ENCODE data around the gene SEPTIN12.

DNA sequence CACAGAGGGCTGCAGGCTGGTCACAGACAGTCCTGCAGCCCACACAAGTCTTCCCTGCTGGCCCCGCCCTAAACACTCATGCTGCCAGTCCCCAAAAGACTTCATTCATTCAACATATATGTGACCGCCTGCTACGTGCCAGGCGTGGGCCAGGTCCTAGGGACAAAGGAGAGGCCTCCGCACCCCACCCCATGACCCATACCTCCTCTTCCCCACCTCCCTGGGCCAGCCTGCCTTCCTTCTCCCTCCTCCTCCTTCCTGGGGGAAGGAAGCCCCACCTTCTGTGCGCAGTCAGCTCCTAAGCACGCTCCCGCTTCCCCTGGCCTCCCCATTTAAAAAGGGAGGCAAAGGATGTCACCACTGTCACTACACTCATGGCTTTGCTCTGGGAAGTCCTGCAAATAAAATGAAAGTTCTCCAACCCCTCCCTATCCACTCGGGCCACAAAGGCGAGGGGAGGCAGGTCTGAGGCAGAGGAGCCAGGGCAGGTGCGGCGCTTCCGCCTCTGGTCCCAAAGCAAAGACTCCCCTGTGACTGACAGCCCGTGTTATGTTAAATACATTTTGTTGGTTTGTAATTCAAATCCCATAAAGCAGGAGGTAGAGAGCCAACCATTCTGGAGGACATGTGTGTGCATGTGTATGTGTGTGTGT lies 44.8 kb downstream of the SEPTIN12 start:
- TF ChIP-seq, protein P1, sequence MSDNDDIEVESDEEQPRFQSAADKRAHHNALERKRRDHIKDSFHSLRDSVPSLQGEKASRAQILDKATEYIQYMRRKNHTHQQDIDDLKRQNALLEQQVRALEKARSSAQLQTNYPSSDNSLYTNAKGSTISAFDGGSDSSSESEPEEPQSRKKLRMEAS (IDR thresholded peaks at IDR 0.05; ENCODE audit: low read depth, low read length) = no peak
- TF ChIP-seq CHD4 (IDR thresholded peaks at IDR 0.05) (no peak), POLR2A (IDR thresholded peaks at IDR 0.05; ENCODE audit: low read depth, low read length) (no peak), TARDBP (IDR thresholded peaks at IDR 0.05; ENCODE audit: borderline replicate concordance) (no peak)
- TF ChIP-seq, protein P2, sequence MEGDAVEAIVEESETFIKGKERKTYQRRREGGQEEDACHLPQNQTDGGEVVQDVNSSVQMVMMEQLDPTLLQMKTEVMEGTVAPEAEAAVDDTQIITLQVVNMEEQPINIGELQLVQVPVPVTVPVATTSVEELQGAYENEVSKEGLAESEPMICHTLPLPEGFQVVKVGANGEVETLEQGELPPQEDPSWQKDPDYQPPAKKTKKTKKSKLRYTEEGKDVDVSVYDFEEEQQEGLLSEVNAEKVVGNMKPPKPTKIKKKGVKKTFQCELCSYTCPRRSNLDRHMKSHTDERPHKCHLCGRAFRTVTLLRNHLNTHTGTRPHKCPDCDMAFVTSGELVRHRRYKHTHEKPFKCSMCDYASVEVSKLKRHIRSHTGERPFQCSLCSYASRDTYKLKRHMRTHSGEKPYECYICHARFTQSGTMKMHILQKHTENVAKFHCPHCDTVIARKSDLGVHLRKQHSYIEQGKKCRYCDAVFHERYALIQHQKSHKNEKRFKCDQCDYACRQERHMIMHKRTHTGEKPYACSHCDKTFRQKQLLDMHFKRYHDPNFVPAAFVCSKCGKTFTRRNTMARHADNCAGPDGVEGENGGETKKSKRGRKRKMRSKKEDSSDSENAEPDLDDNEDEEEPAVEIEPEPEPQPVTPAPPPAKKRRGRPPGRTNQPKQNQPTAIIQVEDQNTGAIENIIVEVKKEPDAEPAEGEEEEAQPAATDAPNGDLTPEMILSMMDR (IDR thresholded peaks at IDR 0.05 in 2 of 3, conservative IDR thresholded peaks at IDR 0.05 in 1 of 3; ENCODE audit: control insufficient read depth in 2 of 3, extremely low read depth in 1 of 3, insufficient read depth in 1 of 3, low read depth in 3 of 3, low read length in 3 of 3) = no peak
- TF ChIP-seq, protein P3, sequence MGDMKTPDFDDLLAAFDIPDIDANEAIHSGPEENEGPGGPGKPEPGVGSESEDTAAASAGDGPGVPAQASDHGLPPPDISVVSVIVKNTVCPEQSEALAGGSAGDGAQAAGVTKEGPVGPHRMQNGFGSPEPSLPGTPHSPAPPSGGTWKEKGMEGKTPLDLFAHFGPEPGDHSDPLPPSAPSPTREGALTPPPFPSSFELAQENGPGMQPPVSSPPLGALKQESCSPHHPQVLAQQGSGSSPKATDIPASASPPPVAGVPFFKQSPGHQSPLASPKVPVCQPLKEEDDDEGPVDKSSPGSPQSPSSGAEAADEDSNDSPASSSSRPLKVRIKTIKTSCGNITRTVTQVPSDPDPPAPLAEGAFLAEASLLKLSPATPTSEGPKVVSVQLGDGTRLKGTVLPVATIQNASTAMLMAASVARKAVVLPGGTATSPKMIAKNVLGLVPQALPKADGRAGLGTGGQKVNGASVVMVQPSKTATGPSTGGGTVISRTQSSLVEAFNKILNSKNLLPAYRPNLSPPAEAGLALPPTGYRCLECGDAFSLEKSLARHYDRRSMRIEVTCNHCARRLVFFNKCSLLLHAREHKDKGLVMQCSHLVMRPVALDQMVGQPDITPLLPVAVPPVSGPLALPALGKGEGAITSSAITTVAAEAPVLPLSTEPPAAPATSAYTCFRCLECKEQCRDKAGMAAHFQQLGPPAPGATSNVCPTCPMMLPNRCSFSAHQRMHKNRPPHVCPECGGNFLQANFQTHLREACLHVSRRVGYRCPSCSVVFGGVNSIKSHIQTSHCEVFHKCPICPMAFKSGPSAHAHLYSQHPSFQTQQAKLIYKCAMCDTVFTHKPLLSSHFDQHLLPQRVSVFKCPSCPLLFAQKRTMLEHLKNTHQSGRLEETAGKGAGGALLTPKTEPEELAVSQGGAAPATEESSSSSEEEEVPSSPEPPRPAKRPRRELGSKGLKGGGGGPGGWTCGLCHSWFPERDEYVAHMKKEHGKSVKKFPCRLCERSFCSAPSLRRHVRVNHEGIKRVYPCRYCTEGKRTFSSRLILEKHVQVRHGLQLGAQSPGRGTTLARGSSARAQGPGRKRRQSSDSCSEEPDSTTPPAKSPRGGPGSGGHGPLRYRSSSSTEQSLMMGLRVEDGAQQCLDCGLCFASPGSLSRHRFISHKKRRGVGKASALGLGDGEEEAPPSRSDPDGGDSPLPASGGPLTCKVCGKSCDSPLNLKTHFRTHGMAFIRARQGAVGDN (IDR thresholded peaks at IDR 0.05) = no peak
- TF ChIP-seq, protein P4, sequence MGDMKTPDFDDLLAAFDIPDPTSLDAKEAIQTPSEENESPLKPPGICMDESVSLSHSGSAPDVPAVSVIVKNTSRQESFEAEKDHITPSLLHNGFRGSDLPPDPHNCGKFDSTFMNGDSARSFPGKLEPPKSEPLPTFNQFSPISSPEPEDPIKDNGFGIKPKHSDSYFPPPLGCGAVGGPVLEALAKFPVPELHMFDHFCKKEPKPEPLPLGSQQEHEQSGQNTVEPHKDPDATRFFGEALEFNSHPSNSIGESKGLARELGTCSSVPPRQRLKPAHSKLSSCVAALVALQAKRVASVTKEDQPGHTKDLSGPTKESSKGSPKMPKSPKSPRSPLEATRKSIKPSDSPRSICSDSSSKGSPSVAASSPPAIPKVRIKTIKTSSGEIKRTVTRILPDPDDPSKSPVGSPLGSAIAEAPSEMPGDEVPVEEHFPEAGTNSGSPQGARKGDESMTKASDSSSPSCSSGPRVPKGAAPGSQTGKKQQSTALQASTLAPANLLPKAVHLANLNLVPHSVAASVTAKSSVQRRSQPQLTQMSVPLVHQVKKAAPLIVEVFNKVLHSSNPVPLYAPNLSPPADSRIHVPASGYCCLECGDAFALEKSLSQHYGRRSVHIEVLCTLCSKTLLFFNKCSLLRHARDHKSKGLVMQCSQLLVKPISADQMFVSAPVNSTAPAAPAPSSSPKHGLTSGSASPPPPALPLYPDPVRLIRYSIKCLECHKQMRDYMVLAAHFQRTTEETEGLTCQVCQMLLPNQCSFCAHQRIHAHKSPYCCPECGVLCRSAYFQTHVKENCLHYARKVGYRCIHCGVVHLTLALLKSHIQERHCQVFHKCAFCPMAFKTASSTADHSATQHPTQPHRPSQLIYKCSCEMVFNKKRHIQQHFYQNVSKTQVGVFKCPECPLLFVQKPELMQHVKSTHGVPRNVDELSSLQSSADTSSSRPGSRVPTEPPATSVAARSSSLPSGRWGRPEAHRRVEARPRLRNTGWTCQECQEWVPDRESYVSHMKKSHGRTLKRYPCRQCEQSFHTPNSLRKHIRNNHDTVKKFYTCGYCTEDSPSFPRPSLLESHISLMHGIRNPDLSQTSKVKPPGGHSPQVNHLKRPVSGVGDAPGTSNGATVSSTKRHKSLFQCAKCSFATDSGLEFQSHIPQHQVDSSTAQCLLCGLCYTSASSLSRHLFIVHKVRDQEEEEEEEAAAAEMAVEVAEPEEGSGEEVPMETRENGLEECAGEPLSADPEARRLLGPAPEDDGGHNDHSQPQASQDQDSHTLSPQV (IDR thresholded peaks at IDR 0.05) = no peak
